T-helper 2 cell treated with Interferon-gamma antibody and Interleukin-4, amounts not matched to agents 100 ng/mL and 5 ng/mL, for 36 hours (primary cell): ENCODE results near the gene CLPTM1L. TPM values are rescaled to one million over a fixed set of nuclear protein-coding genes. Genes with fewer than 3 reads are reported as not detected.
"Not testable (repeated sequence)": the region's sequence is repeated elsewhere in the genome, so short reads cannot be mapped to it uniquely, and the experiment has no call there.

Experiments
- intact Hi-C: fragments of 100-400 bp; cut with micrococcal nuclease; formaldehyde crosslinking; loops from one replicate; pipeline ENCODE4 v1.15.1; 2023
- total RNA-seq: library from RNA; stranded (reverse); gene quantifications from 2 replicates; pipeline ENCODE4 v1.2.3, GENCODE V29; 2022

The CLPTM1L gene
- total RNA-seq, 1 donor from 2014 or later, result 116 TPM

DNA sequence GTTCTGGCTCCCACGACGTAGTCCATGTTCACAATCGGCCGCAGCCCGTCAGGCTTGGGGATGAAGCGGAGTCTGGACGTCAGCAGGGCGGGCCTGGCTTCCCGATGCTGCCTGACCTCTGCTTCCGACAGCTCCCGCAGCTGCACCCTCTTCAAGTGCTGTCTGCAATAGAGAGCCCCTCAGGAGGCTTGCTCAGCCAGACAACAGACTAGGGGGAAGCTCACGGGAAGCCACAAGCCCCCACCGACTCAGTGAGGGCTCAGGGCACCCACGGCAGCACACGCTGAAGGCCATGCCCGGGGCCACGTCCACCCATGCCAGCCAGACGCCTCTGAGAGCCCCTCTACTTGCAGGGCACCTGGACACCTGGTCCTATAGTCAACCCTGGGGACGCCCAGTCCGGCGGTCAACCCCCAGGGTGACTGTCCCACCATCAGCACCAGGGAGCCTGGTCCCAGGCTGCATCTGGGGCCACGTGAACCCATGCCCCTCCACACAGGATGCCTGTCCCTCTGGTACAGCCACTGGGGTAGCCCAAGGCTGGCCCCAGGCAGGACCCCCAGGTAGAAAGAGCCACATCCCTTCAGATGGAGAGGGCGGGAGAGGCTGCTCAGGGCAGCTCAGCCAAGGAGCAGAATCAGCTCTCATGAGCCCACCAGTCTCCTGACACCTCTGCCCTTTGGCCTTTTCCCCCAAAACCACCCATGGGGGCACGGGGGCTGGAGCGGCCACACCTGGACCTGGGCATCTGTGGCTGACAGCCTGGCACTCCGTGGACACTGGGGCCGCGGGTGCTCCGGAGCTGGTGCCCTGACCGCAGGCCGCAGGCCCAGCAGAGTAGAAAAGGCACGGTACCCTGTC, 64.5 kb downstream of the CLPTM1L start:
- intact Hi-C loops, result no loop called here

GRCh38 chr5:1279443-1280151, 65.3 kb downstream of the CLPTM1L start:
- intact Hi-C loops, result no loop called here

DNA sequence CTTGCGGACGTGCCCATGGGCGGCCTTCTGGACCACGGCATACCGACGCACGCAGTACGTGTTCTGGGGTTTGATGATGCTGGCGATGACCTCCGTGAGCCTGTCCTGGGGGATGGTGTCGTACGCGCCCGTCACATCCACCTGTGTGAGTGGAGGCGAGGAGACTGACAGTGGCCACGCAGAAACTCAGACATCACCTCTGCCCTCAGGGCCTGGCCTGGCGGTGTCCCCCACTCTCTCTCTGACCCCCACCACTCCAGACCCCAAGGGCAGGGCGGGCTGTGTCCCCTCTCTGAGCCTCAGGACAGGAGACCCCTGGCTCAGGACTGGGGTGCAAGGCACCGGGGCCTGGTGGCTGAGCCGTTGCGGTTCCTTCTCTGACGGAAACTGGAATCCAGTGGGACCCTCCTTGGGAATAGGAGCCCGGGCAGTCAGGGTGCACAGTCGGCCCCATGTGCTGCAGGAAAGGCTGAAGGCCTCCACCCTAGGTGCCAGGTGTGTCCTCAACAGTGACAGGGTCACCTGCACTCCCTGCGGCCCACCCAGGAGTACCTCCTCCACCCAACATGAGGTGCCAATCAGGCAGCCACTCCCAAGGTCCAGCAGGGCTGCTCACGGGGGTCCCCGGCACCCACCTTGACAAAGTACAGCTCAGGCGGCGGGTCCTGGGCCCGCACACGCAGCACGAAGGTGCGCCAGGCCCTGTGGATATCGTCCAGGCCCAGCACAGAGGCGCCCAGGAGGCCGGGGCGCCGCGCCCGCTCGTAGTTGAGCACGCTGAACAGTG, 66.0 kb downstream of the CLPTM1L start:
- intact Hi-C loops, result no loop called here

DNA sequence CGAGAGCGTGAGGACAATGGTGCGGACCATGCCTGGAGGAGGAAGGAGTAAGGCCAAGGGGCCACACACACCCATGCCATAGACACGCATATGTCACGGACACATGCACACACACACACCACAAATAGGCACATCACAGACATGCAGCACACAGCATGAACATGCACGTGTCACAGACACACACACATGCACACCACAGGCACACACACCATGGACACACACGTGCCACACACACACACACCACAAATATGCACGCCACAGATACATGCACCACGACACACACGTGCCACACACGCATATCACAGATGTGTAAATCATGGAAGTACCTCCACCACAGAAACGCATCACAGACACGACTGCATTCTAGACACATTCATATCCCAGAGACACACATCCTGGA, 66.7 kb downstream of the CLPTM1L start:
- intact Hi-C loops, result no loop called here

- intact Hi-C loops, result no loop called here
Observed at GRCh38 chr5:1277781-1278180, 67.1 kb downstream of the CLPTM1L start.

DNA sequence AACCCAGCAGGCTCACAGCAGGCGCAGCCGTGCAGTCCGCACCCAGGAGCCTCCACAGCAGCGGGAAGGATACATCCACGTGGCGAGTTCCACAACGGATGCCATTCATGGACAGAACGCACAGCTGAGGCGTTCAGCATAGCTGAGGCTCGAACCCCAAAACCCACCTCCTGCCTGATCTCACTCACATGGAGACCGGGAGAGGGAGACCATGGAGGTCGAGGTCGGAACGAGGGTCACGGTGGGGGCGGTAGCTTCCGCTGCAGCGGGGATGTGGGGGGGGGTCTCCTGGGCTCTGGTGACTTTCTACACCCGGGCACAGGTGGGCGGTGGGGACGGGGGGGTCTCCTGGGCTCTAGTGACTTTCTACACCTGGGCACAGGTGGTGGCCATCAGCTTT, 67.6 kb downstream of the CLPTM1L start:
- intact Hi-C loops, result no loop called here

- intact Hi-C loops, result no loop called here
Observed at GRCh38 chr5:1276930-1277329, 68.0 kb downstream of the CLPTM1L start.

DNA sequence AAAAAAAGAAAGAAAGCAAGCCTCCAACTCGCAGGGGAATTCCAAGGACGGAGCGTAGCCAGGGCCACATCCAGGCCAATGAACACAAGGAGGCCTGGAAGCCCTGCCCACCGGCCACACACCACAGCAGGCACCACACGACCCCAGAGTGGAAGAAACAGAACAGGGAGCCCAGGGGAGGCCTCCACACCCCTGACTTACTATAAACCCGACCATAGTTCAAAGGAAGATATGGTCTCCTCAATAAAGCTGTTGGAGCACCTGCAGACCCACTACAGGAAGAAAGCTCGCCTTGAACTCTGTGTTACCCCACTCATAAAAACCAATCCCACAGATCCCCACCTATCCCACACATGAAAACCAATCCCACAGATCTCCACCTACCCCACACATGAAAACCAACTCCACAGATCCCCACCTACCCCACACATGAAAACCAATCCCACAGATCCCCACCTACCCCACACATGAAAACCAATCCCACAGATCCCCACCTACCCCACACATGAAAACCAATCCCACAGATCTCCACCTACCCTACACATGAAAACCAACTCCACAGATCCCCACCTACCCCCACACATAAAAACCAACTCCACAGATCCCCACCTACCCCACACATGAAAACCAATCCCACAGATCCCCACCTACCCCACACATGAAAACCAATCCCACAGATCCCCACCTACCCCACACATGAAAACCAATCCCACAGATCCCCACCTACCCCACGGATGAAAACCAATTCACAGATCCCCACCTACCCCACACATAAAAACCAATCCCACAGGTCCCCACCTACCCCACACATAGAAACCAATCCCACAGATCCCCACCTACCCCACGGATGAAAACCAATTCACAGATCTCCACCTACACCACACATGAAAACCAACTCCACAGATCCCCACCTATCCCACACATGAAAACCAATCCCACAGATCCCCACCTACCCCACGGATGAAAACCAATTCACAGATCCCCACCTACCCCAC, 69.2 kb downstream of the CLPTM1L start:
- intact Hi-C loops, result not testable (repeated sequence)

GRCh38 chr5:1274471-1274870, 70.4 kb downstream of the CLPTM1L start:
- intact Hi-C loops, result no loop called here

- intact Hi-C loops, result no loop called here
Observed at GRCh38 chr5:1273745-1274144, 71.2 kb downstream of the CLPTM1L start.

DNA sequence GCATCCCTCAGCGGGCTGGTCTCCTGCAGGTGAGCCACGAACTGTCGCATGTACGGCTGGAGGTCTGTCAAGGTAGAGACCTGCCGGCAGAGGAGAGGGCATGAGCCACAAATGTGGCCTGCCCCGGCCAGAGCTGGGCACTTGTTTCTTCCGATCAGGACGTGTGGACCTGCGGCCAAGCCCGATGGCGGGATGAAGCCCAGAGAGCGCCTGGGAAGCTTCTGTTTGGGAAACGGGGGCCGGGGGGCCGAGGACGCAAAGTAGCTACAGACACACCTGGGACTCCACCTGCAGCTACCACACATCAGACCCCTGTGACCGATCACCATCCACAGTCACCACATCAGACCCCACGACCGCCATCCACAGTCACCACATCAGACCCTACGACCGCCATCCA, 72.7 kb downstream of the CLPTM1L start:
- intact Hi-C loops, result no loop called here

DNA sequence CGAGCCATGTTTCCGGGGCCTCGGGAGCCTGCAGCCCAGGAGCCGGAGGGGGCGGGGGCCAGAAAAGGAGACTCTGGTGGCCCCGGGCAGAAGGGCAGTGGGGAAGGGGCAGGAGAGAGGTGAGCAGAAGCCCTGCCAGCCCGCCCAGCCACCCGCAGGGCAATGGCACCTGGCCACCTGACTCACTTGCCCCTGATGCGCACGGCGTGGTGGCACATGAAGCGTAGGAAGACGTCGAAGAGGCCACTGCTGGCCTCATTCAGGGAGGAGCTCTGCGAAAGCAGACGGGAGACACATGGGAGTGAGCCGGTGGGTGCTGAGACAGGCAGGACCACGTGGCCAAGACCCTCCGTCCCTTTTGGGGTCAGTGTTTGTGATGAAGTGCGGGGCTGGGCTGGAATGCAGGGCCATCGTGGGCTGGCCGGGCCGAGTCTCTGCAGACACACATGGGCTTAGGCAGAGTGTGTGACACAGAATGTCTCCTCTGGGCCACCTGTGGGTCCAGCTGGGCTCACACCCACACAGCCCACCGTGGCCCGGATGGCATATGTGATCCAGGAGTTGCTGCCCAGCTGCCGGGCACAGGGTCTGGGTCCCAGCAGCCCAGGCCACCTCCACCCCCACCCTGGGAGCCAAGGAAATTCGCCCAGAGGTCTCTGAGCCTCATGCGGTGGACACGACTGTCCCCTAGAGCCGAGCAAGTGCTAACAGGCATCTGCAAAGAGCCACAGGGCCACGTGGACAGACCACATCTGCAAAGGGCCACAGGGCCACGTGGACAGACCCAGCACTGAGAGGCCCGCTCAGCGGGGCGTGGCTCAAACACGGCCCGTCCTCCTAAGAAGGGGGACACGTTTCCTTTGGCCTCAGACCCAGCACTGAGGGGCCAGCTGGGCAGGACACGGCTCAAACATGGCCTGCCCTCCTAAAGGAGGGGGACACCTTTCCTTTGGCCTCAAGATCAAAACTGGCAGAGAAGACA, 73.7 kb downstream of the CLPTM1L start:
- intact Hi-C loops, result no loop called here

GRCh38 chr5:1270426-1270825, 74.5 kb downstream of the CLPTM1L start:
- intact Hi-C loops, result no loop called here

DNA sequence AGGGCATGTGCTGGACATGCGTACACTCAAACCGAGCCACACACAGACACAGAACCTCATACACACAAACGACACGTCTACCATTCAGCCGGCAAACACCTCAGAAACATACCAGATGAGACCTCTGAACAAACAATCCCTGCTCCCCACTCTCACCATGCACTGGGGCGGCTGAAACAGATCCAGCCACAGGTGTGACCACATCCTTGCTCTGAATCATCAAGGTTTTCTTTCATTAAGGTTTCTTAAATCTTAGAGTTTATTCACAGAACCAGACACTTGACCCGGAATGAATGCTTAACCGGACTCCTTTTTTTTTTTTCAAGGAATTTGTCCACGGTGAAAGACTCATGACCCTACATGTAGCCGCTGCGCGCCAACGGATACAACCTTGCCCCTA, 76.2 kb downstream of the CLPTM1L start:
- intact Hi-C loops, result no loop called here

GRCh38 chr5:1268056-1268455, 76.8 kb downstream of the CLPTM1L start:
- intact Hi-C loops, result no loop called here
